Activated naive CD8-positive, alpha-beta T cell treated with anti-CD3 and anti-CD28 coated beads, Interleukin-2, amount 10 ng/mL, durations not matched to agents 7 days and 5 days (primary cell): ENCODE data around the gene LDHAL6B. TPM values are rescaled to one million over a fixed set of nuclear protein-coding genes. Genes with fewer than 3 reads are reported as not detected.
"Not testable (repeated sequence)": the region's sequence is repeated elsewhere in the genome, so short reads cannot be mapped to it uniquely, and the experiment has no call there.

Source experiments
- ATAC-seq: fragments of 150-1000 bp; cut with Tn5 transposase; one replicate; pipeline ENCODE4 v1.10.0; 2021; ENCODE audit warnings: low read depth, moderate library complexity
- POLR2A ChIA-PET: fragments of 350-600 bp; sonication (Branson Sonifier 250); formaldehyde crosslinking; loops from one replicate; lab custom pipeline; 2021; ENCODE audit warnings: antibody characterized with exemption; lab: Charles Lee
- DNase-seq: peaks from one replicate; pipeline ENCODE4 v3.0.0; 2021
- H3K27ac Mint-ChIP-seq: one replicate; pipeline ENCODE4 v1.8.0; 2022; ENCODE audit warnings: mild to moderate bottlenecking, mixed read lengths
- H3K27me3 Mint-ChIP-seq: one replicate; pipeline ENCODE4 v1.8.0; 2022; ENCODE audit warnings: mild to moderate bottlenecking, moderate library complexity, mixed read lengths
- H3K36me3 Mint-ChIP-seq: one replicate; pipeline ENCODE4 v1.8.0; 2021; ENCODE audit warnings: mild to moderate bottlenecking, mixed read lengths
- H3K4me1 Mint-ChIP-seq: one replicate; pipeline ENCODE4 v1.8.0; 2021; ENCODE audit warnings: mixed read lengths
- H3K4me3 Mint-ChIP-seq: one replicate; pipeline ENCODE4 v1.8.0; 2022; ENCODE audit warnings: mild to moderate bottlenecking, moderate library complexity, mixed read lengths
- H3K9me3 Mint-ChIP-seq: one replicate; pipeline ENCODE4 v1.8.0; 2021; ENCODE audit warnings: mixed read lengths
- total RNA-seq, 2 experiments: library from RNA; stranded (reverse); gene quantifications; one replicate each; pipeline ENCODE4 v1.2.3, GENCODE V29; 2021

LDHAL6B gene
- not detected for total RNA-seq

DNA sequence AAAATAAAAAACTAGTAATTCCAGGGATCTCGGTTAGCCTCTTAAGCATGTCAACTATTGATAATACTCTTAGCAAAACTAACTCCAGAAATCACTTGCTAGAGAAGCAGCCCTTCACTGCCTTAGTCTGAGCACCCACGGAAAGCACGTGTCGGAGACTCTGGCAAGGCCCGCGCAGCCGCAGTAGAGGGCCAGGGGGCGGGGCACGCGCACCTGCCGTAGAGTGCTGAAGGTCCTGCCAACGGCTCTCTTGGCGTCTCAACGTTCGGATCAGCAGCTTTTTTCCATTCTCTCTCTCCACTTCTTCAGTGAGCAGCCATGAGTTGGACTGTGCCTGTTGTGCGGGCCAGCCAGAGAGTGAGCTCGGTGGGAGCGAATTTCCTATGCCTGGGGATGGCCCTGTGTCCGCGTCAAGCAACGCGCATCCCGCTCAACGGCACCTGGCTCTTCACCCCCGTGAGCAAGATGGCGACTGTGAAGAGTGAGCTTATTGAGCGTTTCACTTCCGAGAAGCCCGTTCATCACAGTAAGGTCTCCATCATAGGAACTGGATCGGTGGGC, at the start of gene LDHAL6B:
Gene LDHAL6B, plus strand, starts transcription at position 221 of the 561 bp plus-strand sequence. Its CDS starts 98 bp downstream, at position 319.
- Mint-ChIP-seq H3K4me1 (no peaks in the 10 kb centered on the region), H3K27me3 (no peaks in the 10 kb centered on the region), H3K9me3 (no peaks in the 10 kb centered on the region), H3K4me3 (no peak within 1 kb of the TSS), H3K27ac (no peak within 1 kb of the TSS), H3K36me3 (peaks cover 59% of the 10 kb centered on the region)
- DNase-seq (no peak), ATAC-seq (no peak)
- POLR2A ChIA-PET = no interaction called here

GRCh38 chr15:59157396-59157795, 49.2 kb upstream of the LDHAL6B start:
- POLR2A ChIA-PET = no interaction called here

GRCh38 chr15:59157840-59158700, 48.6 kb upstream of the LDHAL6B start:
- H3K9me3 Mint-ChIP-seq = no peaks in the 10 kb centered on the region
- no peaks in the 10 kb centered on the region for H3K27me3 Mint-ChIP-seq

More at GRCh38 chr15:59157396-59157795, 49.2 kb upstream of the LDHAL6B start:
- Mint-ChIP-seq H3K27ac (no peak overlapping the region), H3K4me3 (no peak overlapping the region), H3K4me1 (no peaks in the 10 kb centered on the region), H3K36me3 (peaks cover 31% of the 10 kb centered on the region), H3K27me3 (no peaks in the 10 kb centered on the region), H3K9me3 (no peaks in the 10 kb centered on the region)
- ATAC-seq = no peak
- no peak for DNase-seq

GRCh38 chr15:59158701-59159034, 48.0 kb upstream of the LDHAL6B start:
- ATAC-seq (no peak), DNase-seq (no peak)
- no peak overlapping the region for H3K4me3 Mint-ChIP-seq
- no peaks in the 10 kb centered on the region for H3K27me3 Mint-ChIP-seq
- peaks cover 27% of the 10 kb centered on the region for H3K36me3 Mint-ChIP-seq
- POLR2A ChIA-PET = no interaction called here
- no peaks in the 10 kb centered on the region for H3K4me1 Mint-ChIP-seq
- peak overlapping the region; percentile 28 for H3K27ac Mint-ChIP-seq
- no peaks in the 10 kb centered on the region for H3K9me3 Mint-ChIP-seq

More at GRCh38 chr15:59157840-59158700, 48.6 kb upstream of the LDHAL6B start:
- DNase-seq (no peak), ATAC-seq (no peak)
- Mint-ChIP-seq H3K36me3 (peaks cover 30% of the 10 kb centered on the region), H3K4me1 (no peaks in the 10 kb centered on the region), H3K27ac (no peak overlapping the region), H3K4me3 (no peak overlapping the region)
- POLR2A ChIA-PET = no interaction called here

GRCh38 chr15:59159210-59159609, 47.4 kb upstream of the LDHAL6B start:
- Mint-ChIP-seq H3K27ac (no peak overlapping the region), H3K4me1 (no peaks in the 10 kb centered on the region), H3K9me3 (no peaks in the 10 kb centered on the region), H3K36me3 (peaks cover 30% of the 10 kb centered on the region), H3K27me3 (no peaks in the 10 kb centered on the region), H3K4me3 (no peak overlapping the region)
- ATAC-seq = no peak
- POLR2A ChIA-PET = no interaction called here
- DNase-seq = no peak

- Mint-ChIP-seq H3K27me3 (no peaks in the 10 kb centered on the region), H3K27ac (no peak overlapping the region), H3K4me1 (peaks cover 3% of the 10 kb centered on the region), H3K36me3 (peaks cover 40% of the 10 kb centered on the region), H3K4me3 (no peak overlapping the region), H3K9me3 (no peaks in the 10 kb centered on the region)
- no peak for ATAC-seq
- no peak for DNase-seq
- POLR2A ChIA-PET = no interaction called here
These were observed 45.6 kb upstream of the LDHAL6B start for GRCh38 chr15:59160880-59161593.

- H3K27ac Mint-ChIP-seq, H3K4me1 Mint-ChIP-seq, ATAC-seq, DNase-seq, POLR2A ChIA-PET, H3K27me3 Mint-ChIP-seq, H3K9me3 Mint-ChIP-seq, H3K4me3 Mint-ChIP-seq: not testable (repeated sequence)
- peaks cover 39% of the 10 kb centered on the region for H3K36me3 Mint-ChIP-seq
These were observed 44.6 kb upstream of the LDHAL6B start for GRCh38 chr15:59162080-59162479.

- Mint-ChIP-seq H3K9me3 (no peaks in the 10 kb centered on the region), H3K27ac (peak overlapping the region; percentile 48), H3K4me3 (no peak overlapping the region), H3K4me1 (peaks cover 22% of the 10 kb centered on the region), H3K36me3 (peaks cover 34% of the 10 kb centered on the region), H3K27me3 (no peaks in the 10 kb centered on the region)
- ATAC-seq = no peak
- POLR2A ChIA-PET = interaction anchor here (0.6 kb wide), 1 partner anchor 635 kb away, joined by 4 read pairs; no protein-coding TSS in a partner anchor
- DNase-seq = no peak
These were observed 40.9 kb upstream of the LDHAL6B start for GRCh38 chr15:59165726-59166125.

DNA sequence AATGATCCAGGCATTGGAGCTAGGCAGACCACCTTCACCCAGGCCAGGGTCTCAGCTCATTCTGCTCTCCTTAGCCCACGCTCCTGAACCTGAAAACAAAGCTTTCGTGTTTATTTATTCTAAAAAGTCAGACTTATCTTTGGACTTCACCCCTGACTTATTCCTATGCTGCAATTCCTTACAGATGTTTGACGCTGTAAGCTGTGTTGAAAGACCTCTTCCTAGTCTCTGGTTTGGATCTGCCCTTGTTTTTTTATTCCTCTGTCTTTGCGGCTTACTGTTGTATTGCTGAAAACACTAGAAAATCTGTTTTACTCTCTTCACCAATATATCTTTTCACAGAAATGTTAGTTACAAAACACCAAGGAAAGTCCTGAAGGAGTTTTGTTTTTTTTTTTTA, 40.5 kb upstream of the LDHAL6B start:
- peaks cover 22% of the 10 kb centered on the region for H3K4me1 Mint-ChIP-seq
- no peak overlapping the region for H3K27ac Mint-ChIP-seq
- peaks cover 35% of the 10 kb centered on the region for H3K36me3 Mint-ChIP-seq
- H3K4me3 Mint-ChIP-seq = no peak overlapping the region
- POLR2A ChIA-PET = no interaction called here
- no peaks in the 10 kb centered on the region for H3K27me3 Mint-ChIP-seq
- DNase-seq (no peak), ATAC-seq (no peak)
- no peaks in the 10 kb centered on the region for H3K9me3 Mint-ChIP-seq

DNA sequence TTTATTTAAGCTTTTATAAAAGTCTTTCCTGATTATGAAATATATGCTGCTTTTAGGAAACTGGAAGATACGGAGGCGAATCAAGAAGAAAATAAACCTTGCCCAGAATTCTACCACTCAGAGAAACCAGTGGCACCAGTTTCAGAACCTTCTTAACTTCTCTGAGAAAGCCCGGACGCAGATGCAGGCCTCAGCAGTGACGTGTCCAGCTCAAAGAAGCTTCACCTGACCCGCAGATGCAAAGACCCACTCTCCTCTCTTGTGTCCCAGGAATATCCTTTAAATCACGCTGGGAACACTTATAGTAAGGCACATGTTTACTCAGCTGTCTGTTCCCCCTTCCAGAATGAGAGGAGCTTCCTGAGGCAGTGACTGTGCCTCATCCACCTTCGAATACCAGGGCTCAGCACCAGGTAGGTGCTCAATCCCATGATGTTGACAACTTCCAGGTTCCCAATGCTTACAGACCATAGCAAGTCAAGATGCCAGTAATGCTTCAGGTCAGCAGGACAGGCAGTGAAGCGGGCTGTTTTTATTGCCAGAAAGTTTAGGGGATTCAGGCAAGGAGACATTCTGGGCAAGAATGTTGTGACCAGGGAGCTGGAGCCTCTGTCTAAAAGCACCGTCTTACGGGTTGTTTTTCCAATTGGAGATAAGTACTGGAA, 39.9 kb upstream of the LDHAL6B start:
- ATAC-seq = no peak
- Mint-ChIP-seq H3K27ac (no peak overlapping the region), H3K9me3 (no peaks in the 10 kb centered on the region), H3K27me3 (no peaks in the 10 kb centered on the region), H3K4me3 (no peak overlapping the region), H3K36me3 (peaks cover 35% of the 10 kb centered on the region), H3K4me1 (peaks cover 22% of the 10 kb centered on the region)
- POLR2A ChIA-PET = no interaction called here
- DNase-seq = no peak

DNA sequence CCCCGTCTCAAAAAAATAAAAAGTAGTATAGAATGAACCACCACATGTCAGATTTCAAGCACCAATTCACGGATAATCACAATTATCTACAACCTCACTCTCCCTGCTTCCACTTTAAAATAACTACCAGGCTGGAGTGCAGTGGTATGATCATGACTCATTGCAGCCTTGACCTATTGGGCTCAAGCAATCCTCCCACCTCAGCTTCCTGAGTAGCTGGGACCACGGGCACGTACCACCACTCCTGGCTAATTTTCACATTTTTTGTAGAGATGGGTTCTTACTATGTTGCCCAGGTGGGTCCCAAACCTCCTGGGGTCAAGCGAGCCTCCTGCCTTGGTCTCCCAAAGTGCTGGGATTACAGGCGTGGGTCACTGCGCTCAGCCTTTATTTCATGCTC, 38.1 kb upstream of the LDHAL6B start:
- Mint-ChIP-seq H3K4me3 (no peak overlapping the region), H3K4me1 (peaks cover 22% of the 10 kb centered on the region), H3K9me3 (no peaks in the 10 kb centered on the region), H3K36me3 (peaks cover 35% of the 10 kb centered on the region), H3K27ac (no peak overlapping the region), H3K27me3 (no peaks in the 10 kb centered on the region)
- ATAC-seq (no peak), DNase-seq (no peak)
- POLR2A ChIA-PET = no interaction called here

DNA sequence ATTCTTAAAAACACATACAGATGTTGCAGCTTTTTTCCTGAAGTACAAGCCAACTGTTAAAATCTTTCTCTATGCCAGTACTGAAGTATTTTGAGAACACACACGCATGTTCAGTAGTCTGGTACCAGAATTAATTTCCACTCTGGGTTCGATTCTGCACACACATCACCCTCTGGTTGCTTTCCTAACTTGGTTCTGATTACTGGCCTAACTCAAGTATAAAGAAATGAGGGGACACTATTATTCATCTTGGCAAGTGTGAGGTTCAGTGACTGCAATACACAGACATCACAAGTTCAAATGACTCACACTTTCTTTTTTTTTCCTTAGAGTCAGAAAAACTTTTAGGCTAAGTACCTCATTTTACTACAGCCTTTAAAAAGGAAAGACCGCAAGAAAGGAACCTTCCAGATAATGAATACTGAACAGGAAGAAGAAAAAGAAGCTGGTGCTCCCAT, 37.4 kb upstream of the LDHAL6B start:
- ATAC-seq = no peak
- Mint-ChIP-seq H3K27ac (peak overlapping the region; percentile 69), H3K4me1 (peaks cover 22% of the 10 kb centered on the region), H3K36me3 (peaks cover 35% of the 10 kb centered on the region), H3K9me3 (no peaks in the 10 kb centered on the region), H3K4me3 (no peak overlapping the region), H3K27me3 (no peaks in the 10 kb centered on the region)
- POLR2A ChIA-PET = no interaction called here
- no peak for DNase-seq
